ENCODE results near the gene MYO5B. TPM values are rescaled to one million over a fixed set of nuclear protein-coding genes. Genes with fewer than 3 reads are reported as not detected.

The MYO5B gene
- total and polyA plus RNA-seq, 8 donors = 9.0 to 25.5 (median 12.1) TPM

DNA sequence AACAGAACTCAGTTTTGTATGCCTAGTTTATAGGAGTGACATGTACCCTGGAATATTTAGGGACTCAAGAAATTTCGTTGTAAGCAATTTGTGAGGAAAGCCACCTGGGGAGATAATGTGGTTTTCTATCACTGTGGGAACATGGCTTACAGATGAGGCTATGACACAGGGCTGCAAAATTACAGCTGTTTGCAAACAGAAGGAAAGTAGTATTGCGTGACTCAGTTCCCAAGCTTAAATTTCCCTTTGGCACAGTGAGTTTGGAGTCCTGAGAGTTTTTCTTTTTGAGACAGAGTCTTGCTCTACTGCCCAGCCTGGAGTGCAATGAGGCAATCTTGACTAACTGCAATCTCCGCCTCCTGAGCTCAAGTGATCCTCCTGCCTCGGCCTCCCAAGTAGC is 149.8 kb downstream of the MYO5B start:
- TF ChIP-seq, protein P1, sequence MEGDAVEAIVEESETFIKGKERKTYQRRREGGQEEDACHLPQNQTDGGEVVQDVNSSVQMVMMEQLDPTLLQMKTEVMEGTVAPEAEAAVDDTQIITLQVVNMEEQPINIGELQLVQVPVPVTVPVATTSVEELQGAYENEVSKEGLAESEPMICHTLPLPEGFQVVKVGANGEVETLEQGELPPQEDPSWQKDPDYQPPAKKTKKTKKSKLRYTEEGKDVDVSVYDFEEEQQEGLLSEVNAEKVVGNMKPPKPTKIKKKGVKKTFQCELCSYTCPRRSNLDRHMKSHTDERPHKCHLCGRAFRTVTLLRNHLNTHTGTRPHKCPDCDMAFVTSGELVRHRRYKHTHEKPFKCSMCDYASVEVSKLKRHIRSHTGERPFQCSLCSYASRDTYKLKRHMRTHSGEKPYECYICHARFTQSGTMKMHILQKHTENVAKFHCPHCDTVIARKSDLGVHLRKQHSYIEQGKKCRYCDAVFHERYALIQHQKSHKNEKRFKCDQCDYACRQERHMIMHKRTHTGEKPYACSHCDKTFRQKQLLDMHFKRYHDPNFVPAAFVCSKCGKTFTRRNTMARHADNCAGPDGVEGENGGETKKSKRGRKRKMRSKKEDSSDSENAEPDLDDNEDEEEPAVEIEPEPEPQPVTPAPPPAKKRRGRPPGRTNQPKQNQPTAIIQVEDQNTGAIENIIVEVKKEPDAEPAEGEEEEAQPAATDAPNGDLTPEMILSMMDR (IDR thresholded peaks at IDR 0.05) = no peak
- Histone ChIP-seq H3K36me3 (no peaks in the 10 kb centered on the region), H3K9me3 (no peaks in the 10 kb centered on the region), H3K4me1 (no peaks in the 10 kb centered on the region), H3K27ac (no peak overlapping the region), H3K4me3 (no peak overlapping the region), H3K27me3 (peaks cover 0 to 7% of the 10 kb centered on the region in 2 donors)
- ATAC-seq (no peak), DNase-seq (no peak)
- intact Hi-C loops (cut with DNase I) = no loop called here

GRCh38 chr18:50044402-50044801 is 150.5 kb downstream of the MYO5B start:
- intact Hi-C loops (cut with DNase I) = no loop called here
- Histone ChIP-seq H3K9me3 (no peaks in the 10 kb centered on the region), H3K4me3 (no peak overlapping the region), H3K36me3 (no peaks in the 10 kb centered on the region), H3K27me3 (peaks cover 0 to 7% of the 10 kb centered on the region in 2 donors), H3K4me1 (no peaks in the 10 kb centered on the region), H3K27ac (no peak overlapping the region)
- DNase-seq = no peak
- no peak for ATAC-seq
- TF ChIP-seq, protein P1 (IDR thresholded peaks at IDR 0.05) = no peak

- intact Hi-C loops (cut with DNase I) = no loop called here
- H3K27me3 ChIP-seq = peaks cover 0 to 7% of the 10 kb centered on the region in 2 donors
Measured at GRCh38 chr18:50042611-50043010, 152.3 kb downstream of the MYO5B start.

GRCh38 chr18:50039746-50040145 is 155.2 kb downstream of the MYO5B start:
- intact Hi-C loops (cut with DNase I) = no loop called here

More at GRCh38 chr18:50042611-50043010, 152.3 kb downstream of the MYO5B start:
- TF ChIP-seq, protein P1 (IDR thresholded peaks at IDR 0.05) = no peak
- H3K9me3 ChIP-seq = no peaks in the 10 kb centered on the region
- H3K27ac ChIP-seq = no peak overlapping the region
- ATAC-seq (no peak), DNase-seq (no peak)
- no peak overlapping the region for H3K4me3 ChIP-seq
- H3K36me3 ChIP-seq = no peaks in the 10 kb centered on the region
- H3K4me1 ChIP-seq = no peaks in the 10 kb centered on the region

DNA sequence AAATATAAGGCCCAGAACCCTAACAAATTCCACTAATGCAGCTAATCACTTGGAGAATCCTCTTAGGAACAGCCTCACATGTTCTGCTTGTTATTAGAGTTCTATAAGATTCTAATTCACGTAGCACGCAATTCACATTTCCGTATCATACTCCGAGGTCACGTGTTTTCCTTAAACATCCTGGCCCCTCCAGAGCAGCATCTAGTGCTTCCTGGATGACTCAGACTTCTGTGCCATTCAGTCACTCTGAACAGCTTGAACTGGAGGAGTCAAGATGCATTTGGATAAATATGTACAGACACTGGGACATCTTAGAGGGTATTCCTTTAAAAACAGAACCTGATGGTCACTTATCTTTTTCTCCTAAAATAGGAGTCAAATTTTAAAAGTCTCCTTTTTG is 156.5 kb downstream of the MYO5B start:
- Histone ChIP-seq H3K27ac (no peak overlapping the region), H3K4me1 (no peaks in the 10 kb centered on the region), H3K9me3 (no peaks in the 10 kb centered on the region), H3K36me3 (no peaks in the 10 kb centered on the region), H3K4me3 (no peak overlapping the region), H3K27me3 (peaks cover 0 to 7% of the 10 kb centered on the region in 2 donors)
- ATAC-seq = no peak
- intact Hi-C loops (cut with DNase I) = no loop called here
- no peak for DNase-seq
- TF ChIP-seq, protein P1 (IDR thresholded peaks at IDR 0.05) = no peak

More at GRCh38 chr18:50039746-50040145, 155.2 kb downstream of the MYO5B start:
- TF ChIP-seq, protein P1 (IDR thresholded peaks at IDR 0.05) = no peak
- H3K27ac ChIP-seq = no peak overlapping the region
- ATAC-seq = no peak
- no peak for DNase-seq
- H3K27me3 ChIP-seq = peaks cover 0 to 7% of the 10 kb centered on the region in 2 donors
- H3K4me1 ChIP-seq = no peaks in the 10 kb centered on the region
- H3K4me3 ChIP-seq = no peak overlapping the region
- no peaks in the 10 kb centered on the region for H3K9me3 ChIP-seq
- H3K36me3 ChIP-seq = no peaks in the 10 kb centered on the region
